Mucosa of descending colon (tissue), 3 donors: ENCODE measurements around the gene PGM3. TPM values are rescaled to one million over a fixed set of nuclear protein-coding genes. Genes with fewer than 3 reads are reported as not detected.

Experiments used
- ATAC-seq: fragments of 200-7000 bp; cut with Tn5 transposase; one replicate; pipeline ENCODE4 v1.9.1; 2020; ENCODE audit warnings: mild to moderate bottlenecking, moderate library complexity
- DNase-seq, 3 donors: peaks; one replicate each; pipeline ENCODE4 v3.0.0-alpha.2; 2020
- H3K36me3 ChIP-seq: fragments of 200-600 bp; one replicate; pipeline ENCODE4 v1.8.0; 2021; ENCODE audit warnings: low read depth, mild to moderate bottlenecking
- H3K4me1 ChIP-seq: fragments of 200-600 bp; one replicate; pipeline ENCODE4 v1.8.0; 2021; ENCODE audit warnings: low read depth, mild to moderate bottlenecking
- H3K4me3 ChIP-seq: fragments of 200-600 bp; one replicate; pipeline ENCODE4 v1.8.0; 2021; ENCODE audit warnings: mild to moderate bottlenecking
- H3K9me3 ChIP-seq: fragments of 200-600 bp; one replicate; pipeline ENCODE4 v1.8.0; 2021; ENCODE audit warnings: mild to moderate bottlenecking
- intact Hi-C, 2 donors: fragments of 100-400 bp; cut with DNase I in 1 of 2; cut with micrococcal nuclease in 1 of 2; formaldehyde crosslinking; loops; one replicate each; pipeline versions ENCODE4 v1.11.0 to v1.11.1; 2022; cut with DNase I, micrococcal nuclease
- total RNA-seq, 3 donors: library from RNA; stranded (reverse); fragmentation: NEBNext Ultra II Directional in 2 of 3; extraction: Animal tissue kit (Norgen Biotek cat#: 25700) in 2 of 3; gene quantifications; one replicate each; pipeline versions ENCODE4 v1.2.1 to v1.2.4, GENCODE V29; 2021 to 2023
- TF ChIP-seq, protein P1 (sequence below): fragments of 200-600 bp; IDR thresholded peaks from one replicate; pipeline ENCODE4 v1.8.0; 2022; ENCODE audit warnings: antibody characterized with exemption, mild to moderate bottlenecking
- donor health status: DM: no; HTN: no; CAD: no; lungs with moderate emphysema.
- donor health status: DM: no; HTN: no; CAD: no.
- donor health status: DM: no; HTN: yes; CAD: no.

Gene PGM3
- total RNA-seq, 3 donors from 2014 or later = 29.2 to 37.6 (median 30.7) TPM

DNA sequence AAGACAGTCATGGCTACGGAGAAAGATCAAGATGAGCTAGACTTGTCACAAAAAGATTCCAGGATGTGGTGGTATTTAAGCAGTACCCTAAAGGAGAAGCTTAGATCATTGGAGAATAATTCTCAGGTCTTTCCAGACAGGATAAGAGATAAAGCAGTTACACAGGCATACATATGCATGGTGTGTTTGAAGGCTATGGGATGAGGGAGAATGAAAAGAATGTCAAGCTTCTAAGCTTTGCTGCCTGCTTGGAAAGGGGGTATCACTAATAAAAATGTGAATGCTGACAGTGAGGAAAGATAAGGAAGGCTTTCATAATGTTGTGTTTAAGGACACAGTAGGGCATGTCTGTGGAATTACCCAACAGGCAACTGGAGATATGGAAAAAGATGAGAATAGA lies 28.2 kb upstream of the PGM3 start:
- no peak overlapping the region for H3K4me3 ChIP-seq
- intact Hi-C loops = loop anchor here (5.0 to 10.0 kb wide), 2 partner anchors 291 to 294 kb away; partner anchors contain the start of gene PRSS35 (in 2 of the 2)
- TF ChIP-seq, protein P1, sequence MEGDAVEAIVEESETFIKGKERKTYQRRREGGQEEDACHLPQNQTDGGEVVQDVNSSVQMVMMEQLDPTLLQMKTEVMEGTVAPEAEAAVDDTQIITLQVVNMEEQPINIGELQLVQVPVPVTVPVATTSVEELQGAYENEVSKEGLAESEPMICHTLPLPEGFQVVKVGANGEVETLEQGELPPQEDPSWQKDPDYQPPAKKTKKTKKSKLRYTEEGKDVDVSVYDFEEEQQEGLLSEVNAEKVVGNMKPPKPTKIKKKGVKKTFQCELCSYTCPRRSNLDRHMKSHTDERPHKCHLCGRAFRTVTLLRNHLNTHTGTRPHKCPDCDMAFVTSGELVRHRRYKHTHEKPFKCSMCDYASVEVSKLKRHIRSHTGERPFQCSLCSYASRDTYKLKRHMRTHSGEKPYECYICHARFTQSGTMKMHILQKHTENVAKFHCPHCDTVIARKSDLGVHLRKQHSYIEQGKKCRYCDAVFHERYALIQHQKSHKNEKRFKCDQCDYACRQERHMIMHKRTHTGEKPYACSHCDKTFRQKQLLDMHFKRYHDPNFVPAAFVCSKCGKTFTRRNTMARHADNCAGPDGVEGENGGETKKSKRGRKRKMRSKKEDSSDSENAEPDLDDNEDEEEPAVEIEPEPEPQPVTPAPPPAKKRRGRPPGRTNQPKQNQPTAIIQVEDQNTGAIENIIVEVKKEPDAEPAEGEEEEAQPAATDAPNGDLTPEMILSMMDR = no peak
- no peaks in the 10 kb centered on the region for H3K9me3 ChIP-seq
- ATAC-seq (no peak), DNase-seq (no peak)
- no peaks in the 10 kb centered on the region for H3K36me3 ChIP-seq
- H3K4me1 ChIP-seq = no peaks in the 10 kb centered on the region

- TF ChIP-seq, protein P1 = no peak
- no peaks in the 10 kb centered on the region for H3K9me3 ChIP-seq
- no peak overlapping the region for H3K4me3 ChIP-seq
- H3K4me1 ChIP-seq = no peaks in the 10 kb centered on the region
- no peak for DNase-seq
- intact Hi-C loops = loop anchor here (5.0 to 10.0 kb wide), 2 partner anchors 292 to 295 kb away; partner anchors contain the start of gene PRSS35 (in 2 of the 2)
- no peaks in the 10 kb centered on the region for H3K36me3 ChIP-seq
- ATAC-seq = no peak
These were observed 27.1 kb upstream of the PGM3 start for GRCh38 chr6:83220121-83220520.

DNA sequence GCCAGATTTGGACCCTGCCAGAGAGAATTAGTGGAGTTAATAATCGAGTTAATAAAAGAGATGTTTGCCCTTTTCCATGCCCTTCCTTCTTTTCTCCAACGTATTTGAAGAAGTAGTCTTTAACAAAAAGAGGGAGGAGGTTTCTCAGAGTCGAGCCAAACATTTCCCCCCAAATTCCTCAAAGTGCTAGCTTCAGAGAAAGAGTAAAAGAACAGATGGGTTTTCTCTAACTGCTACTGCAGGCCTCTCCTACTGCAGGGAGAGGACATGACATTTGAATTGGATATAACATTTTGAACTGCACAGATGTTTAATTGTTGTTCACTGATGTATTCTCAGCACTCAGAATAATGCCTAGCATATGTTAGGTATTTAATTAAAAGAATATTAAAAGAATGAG lies 25.6 kb upstream of the PGM3 start:
- DNase-seq (no peak), ATAC-seq (no peak)
- intact Hi-C loops = no loop called here
- TF ChIP-seq, protein P1 = no peak
- no peaks in the 10 kb centered on the region for H3K9me3 ChIP-seq
- no peak overlapping the region for H3K4me3 ChIP-seq
- H3K36me3 ChIP-seq = no peaks in the 10 kb centered on the region
- no peaks in the 10 kb centered on the region for H3K4me1 ChIP-seq

- H3K4me3 ChIP-seq = no peak overlapping the region
- intact Hi-C loops = no loop called here
- DNase-seq (no peak), ATAC-seq (no peak)
- no peaks in the 10 kb centered on the region for H3K9me3 ChIP-seq
- TF ChIP-seq, protein P1 = no peak
- H3K36me3 ChIP-seq = no peaks in the 10 kb centered on the region
- H3K4me1 ChIP-seq = no peaks in the 10 kb centered on the region
These were observed 23.7 kb upstream of the PGM3 start for GRCh38 chr6:83216806-83217205.

DNA sequence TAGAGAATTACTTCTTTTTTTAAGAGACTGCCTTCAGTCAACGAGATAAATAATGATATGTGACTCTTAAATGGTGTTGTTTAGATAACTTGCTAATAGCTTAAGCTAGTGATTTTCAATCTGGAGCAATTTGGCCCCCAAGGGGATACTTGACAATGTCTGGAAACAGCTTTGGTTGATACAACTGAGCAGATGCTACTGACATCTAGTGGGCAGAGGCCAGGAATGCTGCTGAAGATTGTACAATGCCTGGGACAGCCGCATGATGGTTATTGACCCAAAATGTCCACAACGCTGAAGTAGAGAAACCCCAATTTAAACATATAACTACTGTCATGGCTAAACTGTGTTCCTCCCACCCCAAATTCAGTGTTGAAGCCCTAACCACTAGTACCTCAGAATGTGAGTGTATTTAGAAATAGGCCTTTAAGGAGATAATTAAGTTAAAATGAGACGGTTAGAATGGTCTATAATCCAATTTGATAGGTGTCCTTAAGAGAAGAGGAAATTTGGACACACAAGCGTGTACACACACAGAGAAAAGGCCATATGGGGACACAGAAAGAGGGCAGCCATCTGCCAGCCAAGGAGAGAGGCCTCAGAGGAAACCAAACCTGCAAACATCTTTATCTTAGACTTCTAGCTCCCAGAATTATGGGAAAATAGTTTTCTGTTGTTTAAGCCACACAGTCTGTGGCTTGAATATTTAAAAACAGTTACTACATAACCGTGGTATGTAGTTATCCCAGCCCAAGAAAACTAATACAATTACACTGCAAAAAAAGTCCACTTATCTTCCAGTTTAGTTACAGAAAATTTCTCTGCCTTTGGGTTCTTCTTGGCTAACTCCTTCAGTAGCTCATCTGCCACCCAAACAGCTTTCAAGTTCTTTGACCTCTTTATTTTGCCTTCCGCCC lies 22.3 kb upstream of the PGM3 start:
- no peaks in the 10 kb centered on the region for H3K4me1 ChIP-seq
- intact Hi-C loops = no loop called here
- no peak overlapping the region for H3K4me3 ChIP-seq
- peak; percentile 89 for ATAC-seq
- peak in 2 of 3 donors; percentile 31 to 77 for DNase-seq
- H3K36me3 ChIP-seq = no peaks in the 10 kb centered on the region
- no peaks in the 10 kb centered on the region for H3K9me3 ChIP-seq
- TF ChIP-seq, protein P1 = peak; percentile 54
